22Rv1 (cell line): Measurements from ENCODE around the gene PACRG.

Experiments used
- CTCF ChIP-seq: fragments of 450-650 bp; IDR thresholded peaks from 2 replicates; pipeline ENCODE4 v1.5.1; 2017; ENCODE audit warnings: mild to moderate bottlenecking
- ZFX ChIP-seq: fragments of 450-650 bp; IDR thresholded peaks from 2 replicates; pipeline ENCODE4 v1.6.1; 2017; ENCODE audit warnings: antibody characterized with exemption, borderline replicate concordance

- TF ChIP-seq CTCF: no peak
- TF ChIP-seq ZFX: no peak
Measured at GRCh38 chr6:162882801-162883481, 155.2 kb downstream of the PACRG start.
